ENCODE measurements around the gene VAC14.

The VAC14 gene

DNA sequence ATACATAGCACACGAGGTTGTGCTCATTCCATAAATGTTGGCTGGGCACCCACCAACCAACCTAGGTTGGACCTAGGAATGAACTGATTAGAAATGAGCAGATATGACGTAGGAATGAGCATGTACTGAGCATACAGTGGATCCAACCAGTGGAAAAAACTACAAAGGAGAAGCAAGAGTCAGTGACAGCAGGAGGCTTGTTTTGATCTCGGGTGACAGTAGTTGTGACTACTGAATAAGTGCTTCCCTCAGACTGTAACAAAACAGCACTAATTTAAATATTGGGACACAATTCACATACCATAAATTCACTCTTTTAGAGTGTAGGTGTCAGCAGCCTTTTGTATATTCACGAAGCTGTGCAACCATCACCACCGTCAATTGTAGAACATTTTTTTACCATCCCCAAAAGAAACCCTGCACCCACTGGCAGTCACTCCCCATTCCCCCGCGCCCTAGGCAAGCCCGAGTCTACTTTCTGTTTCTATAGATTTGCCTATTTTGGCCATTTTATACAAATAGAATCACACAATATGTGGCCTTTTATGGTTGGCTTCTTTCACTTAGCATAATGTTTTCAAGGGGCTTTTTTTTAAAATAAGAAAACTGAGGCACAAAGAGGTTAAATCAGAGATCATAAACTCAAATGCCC, 7.0 kb downstream of the VAC14 start:
- TF ChIP-seq, protein P1, sequence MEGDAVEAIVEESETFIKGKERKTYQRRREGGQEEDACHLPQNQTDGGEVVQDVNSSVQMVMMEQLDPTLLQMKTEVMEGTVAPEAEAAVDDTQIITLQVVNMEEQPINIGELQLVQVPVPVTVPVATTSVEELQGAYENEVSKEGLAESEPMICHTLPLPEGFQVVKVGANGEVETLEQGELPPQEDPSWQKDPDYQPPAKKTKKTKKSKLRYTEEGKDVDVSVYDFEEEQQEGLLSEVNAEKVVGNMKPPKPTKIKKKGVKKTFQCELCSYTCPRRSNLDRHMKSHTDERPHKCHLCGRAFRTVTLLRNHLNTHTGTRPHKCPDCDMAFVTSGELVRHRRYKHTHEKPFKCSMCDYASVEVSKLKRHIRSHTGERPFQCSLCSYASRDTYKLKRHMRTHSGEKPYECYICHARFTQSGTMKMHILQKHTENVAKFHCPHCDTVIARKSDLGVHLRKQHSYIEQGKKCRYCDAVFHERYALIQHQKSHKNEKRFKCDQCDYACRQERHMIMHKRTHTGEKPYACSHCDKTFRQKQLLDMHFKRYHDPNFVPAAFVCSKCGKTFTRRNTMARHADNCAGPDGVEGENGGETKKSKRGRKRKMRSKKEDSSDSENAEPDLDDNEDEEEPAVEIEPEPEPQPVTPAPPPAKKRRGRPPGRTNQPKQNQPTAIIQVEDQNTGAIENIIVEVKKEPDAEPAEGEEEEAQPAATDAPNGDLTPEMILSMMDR (conservative IDR thresholded peaks at IDR 0.05; ENCODE audit: low read depth, low read length), result no peak
- no peak overlapping the region for H3K4me3 ChIP-seq (ENCODE audit: low read length)
- no peak for DNase-seq (ENCODE audit: low read depth)

DNA sequence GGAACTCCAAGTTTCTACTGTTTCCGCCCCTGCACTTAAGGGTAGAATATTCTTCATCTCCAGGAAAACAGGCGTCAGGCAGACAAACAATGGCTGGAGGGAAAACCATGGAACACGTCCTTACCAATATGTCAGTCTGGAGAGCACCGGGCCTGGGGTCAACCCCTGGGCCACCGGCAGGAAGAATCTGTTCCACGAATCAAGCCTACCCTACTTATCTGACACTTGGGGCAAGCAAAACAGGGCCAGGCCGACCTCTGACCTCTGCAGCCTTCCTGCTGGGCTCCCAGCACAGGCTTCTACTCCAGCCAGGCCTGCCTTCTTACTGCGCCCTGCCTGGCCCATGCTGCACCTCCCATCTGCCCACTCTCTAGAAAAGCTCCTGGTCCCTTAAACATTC, 10.1 kb downstream of the VAC14 start:
- H3K4me3 ChIP-seq (ENCODE audit: low read length), result no peak overlapping the region
- TF ChIP-seq, protein P1 (conservative IDR thresholded peaks at IDR 0.05; ENCODE audit: low read depth, low read length), result no peak
- DNase-seq (ENCODE audit: low read depth), result no peak

DNA sequence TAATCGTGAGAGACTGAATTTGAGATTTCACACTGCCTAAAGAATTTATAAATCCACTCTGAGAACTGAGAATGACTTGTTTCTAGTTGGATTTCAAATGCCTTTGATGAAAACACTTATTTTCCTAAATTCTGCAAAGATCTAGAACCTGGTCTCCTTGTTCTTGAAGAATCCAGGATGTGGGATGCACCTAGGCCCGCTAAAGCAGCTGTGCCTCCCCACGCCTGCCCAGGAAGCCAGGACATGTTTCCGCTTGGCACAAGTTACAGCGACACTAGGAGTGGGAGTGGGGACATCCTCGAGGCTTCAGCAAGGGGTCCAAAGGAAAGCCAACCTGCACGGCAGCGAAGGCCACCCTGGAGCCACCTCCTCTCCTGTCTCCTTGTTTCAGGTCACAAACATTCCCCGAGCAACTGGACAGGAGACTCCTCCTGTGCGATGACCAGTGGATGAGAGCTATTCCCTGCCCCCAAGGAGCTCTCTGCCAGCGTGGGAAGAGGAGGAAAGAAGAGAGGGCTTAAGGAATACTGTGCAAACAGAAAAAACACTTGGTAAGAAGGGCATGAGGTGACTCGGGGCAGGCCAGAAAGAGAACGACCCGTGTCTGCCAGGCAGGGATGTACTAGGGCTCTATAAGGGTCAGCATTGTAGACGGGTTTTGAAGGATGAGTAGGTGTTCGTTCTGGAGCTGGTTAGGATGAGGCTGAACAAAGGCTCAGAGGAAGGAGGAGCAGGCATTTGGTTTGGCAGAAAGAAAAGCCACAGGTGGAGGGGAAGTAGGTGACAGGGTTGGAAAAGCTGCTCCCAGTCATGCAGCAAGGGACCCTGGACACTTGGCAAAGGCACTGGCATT, 11.1 kb downstream of the VAC14 start:
- TF ChIP-seq, protein P1 (conservative IDR thresholded peaks at IDR 0.05; ENCODE audit: low read depth, low read length), result no peak
- no peak overlapping the region for H3K4me3 ChIP-seq (ENCODE audit: low read length)
- no peak for DNase-seq (ENCODE audit: low read depth)

DNA sequence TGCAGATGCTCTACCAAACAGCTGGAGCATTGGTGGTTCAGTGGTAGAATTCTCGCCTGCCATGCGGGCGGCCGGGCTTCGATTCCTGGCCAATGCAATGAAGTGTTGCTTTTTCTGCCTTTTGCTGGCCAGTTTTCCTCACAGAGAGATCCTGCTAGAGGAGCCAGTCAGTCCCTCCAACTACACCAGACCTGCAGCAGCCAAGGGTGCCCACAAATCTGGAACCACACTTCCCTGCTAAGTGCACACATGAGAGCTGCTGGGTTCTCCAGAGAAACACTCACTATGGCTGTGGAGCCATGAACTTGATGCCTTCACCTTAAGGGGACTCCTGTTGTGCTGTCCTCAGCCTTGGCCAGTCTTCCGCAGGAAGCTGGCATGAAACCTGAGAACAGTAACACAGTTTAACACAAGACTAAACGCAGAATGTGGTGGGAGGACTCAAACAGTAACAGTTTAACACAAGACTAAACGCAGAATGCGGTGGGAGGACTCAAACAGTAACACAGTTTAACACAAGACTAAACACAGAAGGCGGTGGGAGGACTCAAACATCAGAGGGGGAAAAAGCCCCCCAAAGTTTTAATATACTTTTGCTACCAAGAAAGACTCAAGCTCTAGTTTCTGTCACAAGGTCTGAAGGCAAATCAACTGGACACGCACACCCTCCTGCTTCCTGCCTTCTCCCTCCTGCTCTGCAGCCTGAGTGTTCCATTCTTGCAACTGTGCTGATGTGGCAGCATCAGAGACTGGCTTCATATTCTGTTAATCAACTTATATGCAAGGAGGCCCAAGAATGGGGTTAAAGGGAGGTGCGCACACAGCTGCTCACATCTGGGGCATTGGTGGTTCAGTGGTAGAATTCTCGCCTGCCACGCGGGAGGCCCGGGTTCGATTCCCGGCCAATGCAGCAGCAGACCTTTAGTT, 12.0 kb downstream of the VAC14 start:
- TF ChIP-seq, protein P1 (conservative IDR thresholded peaks at IDR 0.05; ENCODE audit: low read depth, low read length), result no peak
- DNase-seq (ENCODE audit: low read depth), result no peak

DNA sequence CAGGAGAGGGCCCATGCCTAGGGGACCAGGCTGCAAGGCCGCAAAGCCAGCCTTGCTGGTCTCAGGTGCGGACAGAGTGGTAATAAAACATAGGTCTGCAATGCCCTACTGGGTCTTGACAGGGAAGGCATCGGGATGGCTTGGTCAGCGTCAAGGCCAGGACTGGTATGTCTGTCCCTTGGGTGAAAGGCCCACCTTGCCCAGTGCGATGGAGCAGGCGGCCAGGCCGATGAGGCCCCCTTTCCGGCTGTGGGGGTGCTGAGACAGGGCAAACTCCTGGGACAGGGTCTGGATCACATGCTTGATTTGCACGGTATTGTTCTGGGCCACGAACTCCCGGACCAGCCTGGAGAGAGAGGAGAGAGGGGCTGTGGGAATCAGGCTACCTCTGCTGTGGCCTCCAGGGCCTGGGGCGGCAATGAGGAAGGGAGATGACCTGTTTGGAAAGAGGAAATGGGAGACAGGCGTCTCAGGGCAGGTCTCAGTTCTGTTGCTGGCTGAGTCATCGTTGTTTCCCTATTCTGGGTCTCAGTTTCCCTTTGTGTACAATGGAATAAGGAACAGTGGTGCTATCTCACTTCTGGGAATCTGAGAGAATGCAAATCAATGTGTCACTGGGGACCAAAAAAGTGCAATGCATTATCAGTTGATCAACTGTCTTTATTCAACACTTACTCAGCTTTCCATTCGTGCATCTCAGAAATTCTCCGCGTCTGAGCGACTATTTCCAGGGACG, 14.8 kb downstream of the VAC14 start:
- no peak for DNase-seq (ENCODE audit: low read depth)
- no peak overlapping the region for H3K4me3 ChIP-seq (ENCODE audit: low read length)
- TF ChIP-seq, protein P1 (conservative IDR thresholded peaks at IDR 0.05; ENCODE audit: low read depth, low read length), result no peak

More for the DNA sequence above, 12.0 kb downstream of the VAC14 start:
- H3K4me3 ChIP-seq (ENCODE audit: low read length), result no peak overlapping the region

Measured in retinal pigment epithelial cell (primary cell).